ENCODE measurements around the gene HRH2.
"Not testable (repeated sequence)": the region's sequence is repeated elsewhere in the genome, so short reads cannot be mapped to it uniquely, and the experiment has no call there.

HRH2 gene

GRCh38 chr5:175713930-175714329, 56.1 kb downstream of the HRH2 start:
- no peak for DNase-seq (ENCODE audit: low spot score)

GRCh38 chr5:175714479-175715085, 56.7 kb downstream of the HRH2 start:
- no peak for DNase-seq (ENCODE audit: low spot score)

- no peak for DNase-seq (ENCODE audit: low spot score)
Observed at GRCh38 chr5:175715627-175716522, 58.0 kb downstream of the HRH2 start.

- no peak for DNase-seq (ENCODE audit: low spot score)
Observed at GRCh38 chr5:175717837-175718236, 60.0 kb downstream of the HRH2 start.

- peak; percentile 23 for DNase-seq (ENCODE audit: low spot score)
Observed at GRCh38 chr5:175718401-175719108, 60.7 kb downstream of the HRH2 start.

GRCh38 chr5:175719109-175719432, 61.2 kb downstream of the HRH2 start:
- DNase-seq (ENCODE audit: low spot score) = not testable (repeated sequence)

- DNase-seq (ENCODE audit: low spot score) = no peak
Observed at GRCh38 chr5:175724314-175725275, 66.7 kb downstream of the HRH2 start.

- no peak for DNase-seq (ENCODE audit: low spot score)
Observed at GRCh38 chr5:175728316-175728715, 70.4 kb downstream of the HRH2 start.

- DNase-seq (ENCODE audit: low spot score) = no peak
Observed at GRCh38 chr5:175728885-175729828, 71.3 kb downstream of the HRH2 start.

GRCh38 chr5:175729829-175730277, 72.0 kb downstream of the HRH2 start:
- peak; percentile 86 for DNase-seq (ENCODE audit: low spot score)

- DNase-seq (ENCODE audit: low spot score) = no peak
Observed at GRCh38 chr5:175731172-175731571, 73.3 kb downstream of the HRH2 start.

GRCh38 chr5:175731756-175732465, 74.0 kb downstream of the HRH2 start:
- no peak for DNase-seq (ENCODE audit: low spot score)

- DNase-seq (ENCODE audit: low spot score) = no peak
Observed at GRCh38 chr5:175733017-175733416, 75.1 kb downstream of the HRH2 start.

GRCh38 chr5:175734016-175734415, 76.1 kb downstream of the HRH2 start:
- no peak for DNase-seq (ENCODE audit: low spot score)

- no peak for DNase-seq (ENCODE audit: low spot score)
Observed at GRCh38 chr5:175734501-175734900, 76.6 kb downstream of the HRH2 start.

- no peak for DNase-seq (ENCODE audit: low spot score)
Observed at GRCh38 chr5:175735701-175736100, 77.8 kb downstream of the HRH2 start.

GRCh38 chr5:175736652-175737051, 78.8 kb downstream of the HRH2 start:
- DNase-seq (ENCODE audit: low spot score) = no peak

GRCh38 chr5:175737481-175737880, 79.6 kb downstream of the HRH2 start:
- no peak for DNase-seq (ENCODE audit: low spot score)

GRCh38 chr5:175738126-175738525, 80.3 kb downstream of the HRH2 start:
- no peak for DNase-seq (ENCODE audit: low spot score)

GRCh38 chr5:175738602-175739133, 80.8 kb downstream of the HRH2 start:
- DNase-seq (ENCODE audit: low spot score) = no peak

Data from RKO (cell line).